GM12878 (cell line): ENCODE data around the gene TMEM132C. TPM values are rescaled to one million over a fixed set of nuclear protein-coding genes. Genes with fewer than 3 reads are reported as not detected.

Source experiments
- ATAC-seq: fragments of 200-7000 bp; cut with Tn5 transposase; 3 replicates; pipeline ENCODE4 v1.9.1; 2020; ENCODE audit warnings: mild to moderate bottlenecking, moderate library complexity
- BruUV-seq: library from RNA; stranded (reverse); fragments of 400-500 nt; replicated peaks from 2 replicates; lab custom pipeline; 2021; lab: Mats Ljungman, UMichigan
- CTCF ChIA-PET: fragments of 300-600 bp; sonication (Branson Sonifier 250); formaldehyde crosslinking; extraction: SDS; loops from one replicate; lab custom pipeline; 2021; ENCODE audit warnings: inconsistent platforms; lab: Yijun Ruan, JAX
- POLR2A ChIA-PET: fragments of 350-600 bp; formaldehyde crosslinking; extraction: SDS; loops from one replicate; lab custom pipeline; 2021; ENCODE audit warnings: inconsistent platforms; lab: Charles Lee
- RAD21 ChIA-PET: fragments of 300-600 bp; sonication (Branson Sonifier 250); formaldehyde crosslinking; loops from one replicate; lab custom pipeline; 2023; ENCODE audit warnings: antibody characterized with exemption; ENCODE audit not compliant: unreplicated experiment; lab: Charles Lee
- SMC1A ChIA-PET: fragments of 300-600 bp; sonication (Branson Sonifier 250); formaldehyde crosslinking; loops from one replicate; lab custom pipeline; 2023; ENCODE audit not compliant: unreplicated experiment, uncharacterized antibody; lab: Charles Lee
- DNase-seq: peaks from one replicate; pipeline ENCODE4 v3.0.0-alpha.2; 2011; ENCODE audit warnings: low read depth, low spot score
- FAIRE-seq: peaks from 3 replicates; lab custom pipeline; 2011; peaks lifted over from hg19 to GRCh38; lab: Jason Lieb, UNC
- H2AFZ ChIP-seq: 2 replicates; pipeline ENCODE4 v1.6.0; 2011; ENCODE audit warnings: low read depth, low read length, control low read depth; ENCODE audit not compliant: control insufficient read depth
- H3K27ac ChIP-seq: 2 replicates; pipeline ENCODE4 v1.5.1; 2011; ENCODE audit warnings: control low read depth; ENCODE audit not compliant: control insufficient read depth, insufficient read depth
- H3K27me3 ChIP-seq, 2 experiments: replicated peaks in 1 of 2; 2 replicates each; pipeline versions ENCODE4 v1.6.0 to v1.6.1; 2011; ENCODE audit warnings: low read length in 1 of 2; ENCODE audit not compliant: control insufficient read depth in 2 of 2, insufficient read depth in 2 of 2
- H3K36me3 ChIP-seq, 2 experiments: 2 replicates each; pipeline ENCODE4 v1.5.1; 2011; ENCODE audit warnings: low read length in 1 of 2; ENCODE audit not compliant: control insufficient read depth in 2 of 2, insufficient read depth in 2 of 2
- H3K4me1 ChIP-seq: 2 replicates; pipeline ENCODE4 v1.6.1; 2011; ENCODE audit warnings: mild to moderate bottlenecking, low read length, moderate library complexity, mixed read lengths; ENCODE audit not compliant: control insufficient read depth, insufficient read depth
- H3K4me2 ChIP-seq: 2 replicates; pipeline ENCODE4 v1.6.0; 2011; ENCODE audit warnings: control low read depth; ENCODE audit not compliant: control insufficient read depth, insufficient read depth
- H3K4me3 ChIP-seq: fragments of 200-600 bp; sonication (generic); 2 replicates; pipeline ENCODE4 v1.5.1; 2016
- H3K79me2 ChIP-seq: 2 replicates; pipeline ENCODE4 v1.6.0; 2011; ENCODE audit warnings: low read length; ENCODE audit not compliant: control insufficient read depth, insufficient read depth
- H3K9ac ChIP-seq: 2 replicates; pipeline ENCODE4 v1.8.0; 2011; ENCODE audit warnings: low read length, control low read depth, mixed read lengths; ENCODE audit not compliant: control insufficient read depth, insufficient read depth
- H3K9me3 ChIP-seq: replicated peaks from 3 replicates; pipeline ENCODE4 v1.5.1; 2011; ENCODE audit warnings: mild to moderate bottlenecking, low read length; ENCODE audit not compliant: control insufficient read depth, insufficient read depth
- H4K20me1 ChIP-seq: 2 replicates; pipeline ENCODE4 v1.6.0; 2011; ENCODE audit not compliant: control insufficient read depth, insufficient read depth
- CREM ChIP-seq: IDR thresholded peaks from 2 replicates; pipeline ENCODE4 v1.6.1; 2014; ENCODE audit warnings: antibody characterized with exemption, low read depth
- EP300 ChIP-seq, 2 experiments: fragments of 150-350 bp in 1 of 2; IDR thresholded peaks; 2 replicates each; pipeline ENCODE4 v1.6.1; 2011 to 2012; ENCODE audit warnings: low read depth in 2 of 2, low read length in 2 of 2, borderline replicate concordance in 1 of 2, improper control_type of control experiment in 1 of 2, inconsistent platforms in 1 of 2; ENCODE audit not compliant: control insufficient read depth in 1 of 2
- FOS ChIP-seq: IDR thresholded peaks from 3 replicates; pipeline ENCODE4 v1.6.1; 2011; ENCODE audit warnings: borderline replicate concordance; ENCODE audit not compliant: insufficient read length; ENCODE audit errors: extremely low read depth
- HCFC1 ChIP-seq: fragments of 150-350 bp; IDR thresholded peaks from 2 replicates; pipeline ENCODE4 v1.6.1; 2014; ENCODE audit warnings: low read length
- HDAC6 ChIP-seq: fragments of 200-600 bp; sonication (generic); IDR thresholded peaks from one replicate; pipeline ENCODE4 v1.8.0; 2017; ENCODE audit warnings: antibody characterized with exemption; ENCODE audit not compliant: unreplicated experiment
- MEF2A ChIP-seq: IDR thresholded peaks from 2 replicates; pipeline ENCODE4 v1.6.1; 2011; ENCODE audit warnings: low read depth, mild to moderate bottlenecking, low read length, moderate library complexity; ENCODE audit not compliant: insufficient read depth
- NBN ChIP-seq: fragments of 450-650 bp; IDR thresholded peaks from 2 replicates; pipeline ENCODE4 v1.6.1; 2016
- RUNX3 ChIP-seq: IDR thresholded peaks from 2 replicates; pipeline ENCODE4 v1.6.1; 2012; ENCODE audit warnings: low read length, inconsistent platforms
- SIN3A ChIP-seq: IDR thresholded peaks from 2 replicates; pipeline ENCODE4 v1.6.1; 2012; ENCODE audit warnings: low read depth, low read length, improper control_type of control experiment
- TBL1XR1 ChIP-seq: IDR thresholded peaks from 2 replicates; pipeline ENCODE4 v1.6.1; 2012; ENCODE audit warnings: low read depth, low read length, improper control_type of control experiment
- YBX1 ChIP-seq: fragments of 450-650 bp; IDR thresholded peaks from 2 replicates; pipeline ENCODE4 v1.6.1; 2016; ENCODE audit warnings: antibody characterized with exemption
- WGBS: methylation state at CpG from one replicate; pipeline ENCODE4 v1.1.6; 2016; ENCODE audit warnings: low lambda C conversion rate; ENCODE audit not compliant: insufficient replicate concordance, insufficient coverage; ENCODE audit errors: missing lambda C conversion rate; 5-methylcytosine and 5-hydroxymethylcytosine counted together
- in situ Hi-C: fragments of 300-500 bp; cut with MboI; formaldehyde crosslinking; loops from 9 replicates; pipeline ENCODE4 v1.14.3; 2018; ENCODE audit warnings: mixed read lengths
- intact Hi-C: fragments of 100-400 bp; cut with micrococcal nuclease; formaldehyde crosslinking; loops from one replicate; pipeline ENCODE4 v1.14.2; 2022; ENCODE audit not compliant: unreplicated experiment
- polyA plus RNA-seq, 11 experiments: library from polyadenylated mRNA; depleted of rRNA in 4 of 11; unstranded in 6 of 11; stranded (reverse) in 5 of 11; fragments of >200 nt; fragmentation: Nextera tagmentation in 4 of 11; fragmentation: Illumina TruSeq in 1 of 11; extraction: Ambion mirVana in 4 of 11; extraction: Trizol in 1 of 11; gene quantifications; 1 replicate in 1 of 11; 2 replicates in 10 of 11; pipeline versions ENCODE4 v1.2.1 to v1.2.3, GENCODE V29; 2011 to 2016; ENCODE audit warnings: inconsistent platforms in 2 of 11, missing spikeins in 2 of 11, low read depth in 1 of 11
- total RNA-seq, 4 experiments: library from RNA; depleted of rRNA in 3 of 4; stranded (reverse); fragments of >200 nt in 3 of 4; fragmentation: Illumina TruSeq in 1 of 4; extraction: Trizol in 1 of 4; gene quantifications; 2 replicates each; pipeline versions ENCODE4 v1.2.1 to v1.2.3, GENCODE V29; 2013 to 2021
- TF ChIP-seq, protein P1 (sequence below): IDR thresholded peaks from 2 replicates; pipeline ENCODE4 v1.6.1; 2011; ENCODE audit warnings: low read depth, mild to moderate bottlenecking, low read length, moderate library complexity, borderline replicate concordance; ENCODE audit errors: extremely low read depth

TMEM132C gene
- total and polyA plus RNA-seq, 10 of the 15 experiments (the other 5 are each of a cell fraction or from before 2014, with no cell fraction given) = not detected

- no peak for TF ChIP-seq FOS
- no peak for TF ChIP-seq SIN3A
Measured at GRCh38 chr12:128423205-128423604, 156.2 kb downstream of the TMEM132C start (continued).

- no peaks in the 10 kb centered on the region for H3K27me3 ChIP-seq
- no peak for DNase-seq
- in situ Hi-C loops (no loop called here), intact Hi-C loops (no loop called here)
- ChIA-PET RAD21 (no interaction called here), CTCF (no interaction called here), POLR2A (no interaction called here), SMC1A (no interaction called here)
- no TSS peak for BruUV-seq
- no peaks in the 10 kb centered on the region for H4K20me1 ChIP-seq
- TF ChIP-seq MEF2A (no peak), NBN (no peak), CREM (no peak), YBX1 (no peak), HDAC6 (no peak), EP300 (IDR thresholded peaks at IDR 0.05; ENCODE audit: borderline replicate concordance in 1 of 2, control insufficient read depth in 1 of 2, low read depth in 2 of 2, low read length in 2 of 2) (no peak), RUNX3 (no peak), TBL1XR1 (no peak), HCFC1 (no peak)
- TF ChIP-seq, protein P1, sequence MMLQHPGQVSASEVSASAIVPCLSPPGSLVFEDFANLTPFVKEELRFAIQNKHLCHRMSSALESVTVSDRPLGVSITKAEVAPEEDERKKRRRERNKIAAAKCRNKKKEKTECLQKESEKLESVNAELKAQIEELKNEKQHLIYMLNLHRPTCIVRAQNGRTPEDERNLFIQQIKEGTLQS = no peak
- no peaks in the 10 kb centered on the region for H3K9me3 ChIP-seq
- FAIRE-seq = no peak
- no peak overlapping the region for H2AFZ ChIP-seq
- H3K27ac ChIP-seq = no peak overlapping the region
- no peak overlapping the region for H3K4me3 ChIP-seq
- WGBS = 43% methylated on average over 7 of the region's 7 CpGs
- H3K9ac ChIP-seq = no peak overlapping the region
- no peaks in the 10 kb centered on the region for H3K79me2 ChIP-seq
- no peak for ATAC-seq
- H3K4me1 ChIP-seq = no peaks in the 10 kb centered on the region
- no peaks in the 10 kb centered on the region for H3K36me3 ChIP-seq
- H3K4me2 ChIP-seq = no peak overlapping the region
Measured at GRCh38 chr12:128424931-128425431, 158.0 kb downstream of the TMEM132C start.
